ENCODE measurements around the gene TIMM13. TPM values are rescaled to one million over a fixed set of nuclear protein-coding genes. Genes with fewer than 3 reads are reported as not detected.

The TIMM13 gene
- total RNA-seq, 2 donors from 2014 or later, result 19.4 to 23.4 TPM

GRCh38 chr19:2453431-2454025 lies 26.1 kb upstream of the TIMM13 start:
- DNase-seq (ENCODE audit: low spot score) (no peak), ATAC-seq (ENCODE audit: insufficient number of reproducible peaks, low FRiP score, low read depth) (no peak)
- Histone ChIP-seq H3K4me1 (ENCODE audit: control insufficient read depth in 1 of 2, low read depth in 2 of 2) (peaks cover 8 to 22% of the 10 kb centered on the region in 2 donors), H3K27me3 (replicated peaks; ENCODE audit: insufficient read depth) (no peaks in the 10 kb centered on the region), H3K27ac (no peak overlapping the region), H3K9me3 (no peaks in the 10 kb centered on the region), H3K36me3 (no peaks in the 10 kb centered on the region), H3K4me3 (no peak overlapping the region)
- TF ChIP-seq CTCF (IDR thresholded peaks at IDR 0.05), result no peak

GRCh38 chr19:2451741-2452140 lies 24.4 kb upstream of the TIMM13 start:
- no peak for DNase-seq (ENCODE audit: low spot score)

GRCh38 chr19:2451138-2451537 lies 23.8 kb upstream of the TIMM13 start:
- no peak for TF ChIP-seq CTCF (IDR thresholded peaks at IDR 0.05)
- no peak overlapping the region for H3K4me3 ChIP-seq
- no peak overlapping the region for H3K27ac ChIP-seq
- ATAC-seq (ENCODE audit: insufficient number of reproducible peaks, low FRiP score, low read depth), result no peak
- peaks cover 8 to 12% of the 10 kb centered on the region in 2 donors for H3K4me1 ChIP-seq (ENCODE audit: control insufficient read depth in 1 of 2, low read depth in 2 of 2)
- no peaks in the 10 kb centered on the region for H3K9me3 ChIP-seq
- no peak for DNase-seq (ENCODE audit: low spot score)
- no peaks in the 10 kb centered on the region for H3K36me3 ChIP-seq
- no peaks in the 10 kb centered on the region for H3K27me3 ChIP-seq (replicated peaks; ENCODE audit: insufficient read depth)

More at GRCh38 chr19:2451741-2452140, 24.4 kb upstream of the TIMM13 start:
- Histone ChIP-seq H3K4me3 (no peak overlapping the region), H3K9me3 (no peaks in the 10 kb centered on the region), H3K36me3 (no peaks in the 10 kb centered on the region), H3K27me3 (replicated peaks; ENCODE audit: insufficient read depth) (no peaks in the 10 kb centered on the region), H3K27ac (no peak overlapping the region), H3K4me1 (ENCODE audit: control insufficient read depth in 1 of 2, low read depth in 2 of 2) (peaks cover 8 to 14% of the 10 kb centered on the region in 2 donors)
- no peak for TF ChIP-seq CTCF (IDR thresholded peaks at IDR 0.05)
- no peak for ATAC-seq (ENCODE audit: insufficient number of reproducible peaks, low FRiP score, low read depth)

- Histone ChIP-seq H3K27ac (no peak overlapping the region), H3K4me3 (no peak overlapping the region), H3K9me3 (no peaks in the 10 kb centered on the region), H3K27me3 (replicated peaks; ENCODE audit: insufficient read depth) (no peaks in the 10 kb centered on the region), H3K36me3 (no peaks in the 10 kb centered on the region), H3K4me1 (ENCODE audit: control insufficient read depth in 1 of 2, low read depth in 2 of 2) (no peaks in the 10 kb centered on the region)
- DNase-seq (ENCODE audit: low spot score), result no peak
- no peak for TF ChIP-seq CTCF (IDR thresholded peaks at IDR 0.05)
- no peak for ATAC-seq (ENCODE audit: insufficient number of reproducible peaks, low FRiP score, low read depth)
Observed at GRCh38 chr19:2449019-2449418, 21.6 kb upstream of the TIMM13 start.

GRCh38 chr19:2446381-2446780 lies 19.0 kb upstream of the TIMM13 start:
- no peak for DNase-seq (ENCODE audit: low spot score)
- H3K9me3 ChIP-seq, result no peaks in the 10 kb centered on the region

More at GRCh38 chr19:2446381-2446780, 19.0 kb upstream of the TIMM13 start:
- H3K4me1 ChIP-seq (ENCODE audit: control insufficient read depth in 1 of 2, low read depth in 2 of 2), result no peaks in the 10 kb centered on the region
- H3K27ac ChIP-seq, result no peak overlapping the region
- H3K36me3 ChIP-seq, result no peaks in the 10 kb centered on the region
- H3K4me3 ChIP-seq, result no peak overlapping the region
- no peak for TF ChIP-seq CTCF (IDR thresholded peaks at IDR 0.05)
- no peak for ATAC-seq (ENCODE audit: insufficient number of reproducible peaks, low FRiP score, low read depth)
- no peaks in the 10 kb centered on the region for H3K27me3 ChIP-seq (replicated peaks; ENCODE audit: insufficient read depth)

All from thoracic aorta (tissue), 2 donors.